K562 (cell line): ENCODE measurements around the gene LRTM1. TPM values are rescaled to one million over a fixed set of nuclear protein-coding genes. Genes with fewer than 3 reads are reported as not detected.

ENCODE experiments used
- ATAC-seq: fragments of 200-7000 bp; cut with Tn5 transposase; 3 replicates; pipeline ENCODE4 v1.9.1; 2020; ENCODE audit warnings: moderate library complexity
- BruUV-seq: library from RNA; stranded (reverse); fragments of 400-500 nt; replicated peaks from 2 replicates; lab custom pipeline; 2021; lab: Mats Ljungman, UMichigan
- CTCF ChIA-PET: fragments of 300-600 bp; formaldehyde crosslinking; extraction: SDS; loops from one replicate; lab custom pipeline; 2021; ENCODE audit warnings: low intra/inter-chr PET ratio; lab: Yijun Ruan, JAX
- POLR2A ChIA-PET: fragments of 300-600, 350-650 bp; sonication (Branson Sonifier 250); formaldehyde crosslinking; extraction: SDS; loops from one replicate; lab custom pipeline; 2021; ENCODE audit warnings: antibody characterized with exemption, inconsistent platforms; lab: Yijun Ruan, JAX
- DNase-seq, 4 experiments: peaks; one replicate each; pipeline versions ENCODE4 v3.0.0 to v3.0.0-alpha.2; 2011 to 2018; ENCODE audit warnings: low spot score in 3 of 4, mixed read lengths in 3 of 4; ENCODE audit errors: extremely low read depth in 1 of 4
- FAIRE-seq: peaks from 2 replicates; lab custom pipeline; 2011; peaks lifted over from hg19 to GRCh38; lab: Jason Lieb, UNC
- H2AFZ ChIP-seq: 2 replicates; pipeline ENCODE4 v1.6.0; 2011; ENCODE audit warnings: low read depth, low read length, control low read depth, inconsistent platforms
- H3K27ac ChIP-seq: fragments of 200-600 bp; 3 replicates; pipeline ENCODE4 v1.8.0; 2011; ENCODE audit warnings: low read depth, mild to moderate bottlenecking, control low read depth, inconsistent platforms, low read length, moderate library complexity, mixed read lengths; ENCODE audit errors: extremely low read depth
- H3K27me3 ChIP-seq, 2 experiments: fragments of 300-600 bp in 1 of 2; 2 replicates in 1 of 2; 3 replicates in 1 of 2; pipeline versions ENCODE4 v1.6.0 to v1.8.0; 2011; ENCODE audit warnings: inconsistent platforms in 2 of 2, low read length in 2 of 2, mild to moderate bottlenecking in 1 of 2, mixed read lengths in 1 of 2, moderate library complexity in 1 of 2; ENCODE audit not compliant: control insufficient read depth in 2 of 2, insufficient read depth in 2 of 2
- H3K36me3 ChIP-seq: fragments of 300-600 bp; 3 replicates; pipeline ENCODE4 v1.8.0; 2011; ENCODE audit warnings: mild to moderate bottlenecking, low read length, inconsistent platforms; ENCODE audit not compliant: control insufficient read depth, insufficient read depth
- H3K4me1 ChIP-seq, 2 experiments: fragments of 200-600 bp in 1 of 2; replicated peaks in 1 of 2; 2 replicates in 1 of 2; 3 replicates in 1 of 2; pipeline versions ENCODE4 v1.5.1 to v1.8.0; 2011; ENCODE audit warnings: inconsistent platforms in 2 of 2, low read length in 2 of 2, mild to moderate bottlenecking in 1 of 2, mixed read lengths in 1 of 2, moderate library complexity in 1 of 2; ENCODE audit not compliant: control insufficient read depth in 2 of 2, insufficient read depth in 2 of 2
- H3K4me2 ChIP-seq: 2 replicates; pipeline ENCODE4 v1.6.1; 2011; ENCODE audit warnings: low read length, control low read depth, inconsistent platforms, mixed read lengths; ENCODE audit not compliant: insufficient read depth
- H3K4me3 ChIP-seq: fragments of 200-600 bp; sonication (generic), shearing (Covaris generic); 2 replicates; pipeline ENCODE4 v1.5.1; 2016; ENCODE audit warnings: control low read depth, inconsistent platforms
- H3K79me2 ChIP-seq: fragments of 200-600 bp; 3 replicates; pipeline ENCODE4 v1.8.0; 2011; ENCODE audit warnings: low read length, inconsistent platforms; ENCODE audit not compliant: control insufficient read depth, insufficient read depth
- H3K9ac ChIP-seq, 2 experiments: 2 replicates each; pipeline versions ENCODE4 v1.6.0 to v1.6.1; 2011; ENCODE audit warnings: low read depth in 2 of 2, low read length in 2 of 2, control low read depth in 1 of 2, inconsistent platforms in 1 of 2, mild to moderate bottlenecking in 1 of 2, mixed read lengths in 1 of 2; ENCODE audit not compliant: insufficient read depth in 1 of 2
- H3K9me1 ChIP-seq: one replicate; pipeline ENCODE4 v1.6.0; 2011; ENCODE audit warnings: inconsistent platforms, mild to moderate bottlenecking, low read length, moderate library complexity; ENCODE audit not compliant: control insufficient read depth, insufficient read depth
- H3K9me3 ChIP-seq: replicated peaks from 2 replicates; pipeline ENCODE4 v1.5.1; 2011; ENCODE audit warnings: low read depth, low read length, inconsistent platforms; ENCODE audit not compliant: control insufficient read depth, insufficient read depth
- H4K20me1 ChIP-seq: replicated peaks from 2 replicates; pipeline ENCODE4 v1.6.1; 2011; ENCODE audit warnings: low read length, inconsistent platforms, mixed read lengths; ENCODE audit not compliant: control insufficient read depth, insufficient read depth
- ARID2 ChIP-seq: fragments of 450-650 bp; IDR thresholded peaks from 2 replicates; pipeline ENCODE4 v1.6.1; 2017; ENCODE audit warnings: antibody characterized with exemption, mild to moderate bottlenecking
- BRD9 ChIP-seq: fragments of 450-650 bp; IDR thresholded peaks from 2 replicates; pipeline ENCODE4 v1.6.1; 2018; ENCODE audit warnings: low read depth; ENCODE audit not compliant: partially characterized antibody
- CLOCK ChIP-seq: fragments of 250-450 bp; sonication (Bioruptor Pico); IDR thresholded peaks from 2 replicates; pipeline ENCODE4 v1.4.0; 2020; ENCODE audit warnings: mild to moderate bottlenecking, moderate library complexity, borderline replicate concordance
- HDAC8 ChIP-seq: fragments of 450-650 bp; IDR thresholded peaks from 2 replicates; pipeline ENCODE4 v1.6.1; 2016; ENCODE audit warnings: mild to moderate bottlenecking, missing genetic modification characterization, moderate library complexity, missing compliant biosample characterization
- MBD1 ChIP-seq: fragments of 250-450 bp; sonication (Bioruptor Pico); IDR thresholded peaks from 2 replicates; pipeline ENCODE4 v1.8.0; 2022; ENCODE audit warnings: inconsistent platforms
- MXI1 ChIP-seq: IDR thresholded peaks from 2 replicates; pipeline ENCODE4 v1.6.1; 2011; ENCODE audit warnings: low read depth, mild to moderate bottlenecking, improper control_type of control experiment, low read length
- NFE2 ChIP-seq: IDR thresholded peaks from 2 replicates; pipeline ENCODE4 v1.6.1; 2014; ENCODE audit warnings: antibody characterized with exemption, low read depth
- PHB2 ChIP-seq: fragments of 450-650 bp; IDR thresholded peaks from 2 replicates; pipeline ENCODE4 v1.6.1; 2017; ENCODE audit warnings: low read depth
- ZBTB1 ChIP-seq: sonication (generic); formaldehyde crosslinking; IDR thresholded peaks from 2 replicates; pipeline ENCODE4 v1.8.1; 2023; ENCODE audit warnings: missing genetic modification reagents, low read depth, mild to moderate bottlenecking, borderline replicate concordance
- ZFP36 ChIP-seq: fragments of 150-350 bp; IDR thresholded peaks from 2 replicates; pipeline ENCODE4 v1.6.1; 2018; ENCODE audit warnings: low read length, low read depth; ENCODE audit not compliant: partially characterized antibody
- ZFP91 ChIP-seq: sonication (generic); formaldehyde crosslinking; IDR thresholded peaks from 2 replicates; pipeline ENCODE4 v1.8.0; 2022; ENCODE audit warnings: mild to moderate bottlenecking, missing genetic modification reagents
- ZNF583 ChIP-seq: fragments of 250-450 bp; sonication (Bioruptor Pico); IDR thresholded peaks from 2 replicates; pipeline ENCODE4 v1.4.0; 2020
- ZNF764 ChIP-seq: fragments of 250-450 bp; sonication (Bioruptor Pico); IDR thresholded peaks from 2 replicates; pipeline ENCODE4 v1.4.0; 2020; ENCODE audit warnings: low read depth, mild to moderate bottlenecking, moderate library complexity
- ZNF830 ChIP-seq: fragments of 250-450 bp; sonication (Bioruptor Pico); IDR thresholded peaks from 2 replicates; pipeline ENCODE4 v1.5.0; 2021; ENCODE audit warnings: mild to moderate bottlenecking
- WGBS: fragments of 100-300 bp; shearing (Covaris generic); methylation state at CpG from one replicate; pipeline ENCODE4 v1.1.6; 2016; ENCODE audit warnings: low coverage, mixed read lengths; ENCODE audit not compliant: insufficient coverage; ENCODE audit errors: missing lambda C conversion rate; 5-methylcytosine and 5-hydroxymethylcytosine counted together
- in situ Hi-C: fragments of 300-500 bp; cut with MboI; formaldehyde crosslinking; loops from 4 replicates; pipeline ENCODE4 v1.15.0; 2018; ENCODE audit warnings: inconsistent platforms, mixed read lengths
- intact Hi-C: fragments of 100-400 bp; cut with micrococcal nuclease; formaldehyde crosslinking; loops from 2 replicates; pipeline ENCODE4 v1.14.2; 2022
- polyA plus RNA-seq, 8 experiments: library from polyadenylated mRNA; depleted of rRNA in 4 of 8; stranded (reverse) in 5 of 8; unstranded in 3 of 8; fragments of >200 nt; fragmentation: Nextera tagmentation in 2 of 8; fragmentation: Illumina TruSeq in 1 of 8; extraction: Ambion mirVana in 2 of 8; extraction: Trizol in 1 of 8; gene quantifications; 2 replicates each; pipeline versions ENCODE4 v1.2.1 to v1.2.3, GENCODE V29; 2011 to 2014; ENCODE audit warnings: inconsistent platforms in 1 of 8, missing spikeins in 1 of 8
- total RNA-seq, 7 experiments: library from RNA; depleted of rRNA in 6 of 7; stranded (reverse); fragments of >200 nt in 6 of 7; fragmentation: Illumina TruSeq in 2 of 7; extraction: Trizol in 2 of 7; gene quantifications; 2 replicates each; pipeline versions ENCODE4 v1.2.1 to v1.2.3, GENCODE V29; 2011 to 2021; ENCODE audit warnings: low replicate concordance in 1 of 7
- TF ChIP-seq, protein P1 (sequence below): IDR thresholded peaks from 2 replicates; pipeline ENCODE4 v1.6.1; 2012; ENCODE audit warnings: low read depth, low read length, improper control_type of control experiment, borderline replicate concordance

The LRTM1 gene
- total and polyA plus RNA-seq, 9 of the 15 experiments (the other 6 are each of a cell fraction or from before 2014, with no cell fraction given) = not detected

GRCh38 chr3:54931182-54931581 lies 3.3 kb upstream of the LRTM1 start (continued):
- TF ChIP-seq CLOCK (CRISPR knock-in tag) = no peak
- TF ChIP-seq PHB2 = no peak
- no peak for TF ChIP-seq NFE2
- no peak for TF ChIP-seq MXI1
- TF ChIP-seq ZNF830 (CRISPR knock-in tag) = no peak
- TF ChIP-seq, protein P1, sequence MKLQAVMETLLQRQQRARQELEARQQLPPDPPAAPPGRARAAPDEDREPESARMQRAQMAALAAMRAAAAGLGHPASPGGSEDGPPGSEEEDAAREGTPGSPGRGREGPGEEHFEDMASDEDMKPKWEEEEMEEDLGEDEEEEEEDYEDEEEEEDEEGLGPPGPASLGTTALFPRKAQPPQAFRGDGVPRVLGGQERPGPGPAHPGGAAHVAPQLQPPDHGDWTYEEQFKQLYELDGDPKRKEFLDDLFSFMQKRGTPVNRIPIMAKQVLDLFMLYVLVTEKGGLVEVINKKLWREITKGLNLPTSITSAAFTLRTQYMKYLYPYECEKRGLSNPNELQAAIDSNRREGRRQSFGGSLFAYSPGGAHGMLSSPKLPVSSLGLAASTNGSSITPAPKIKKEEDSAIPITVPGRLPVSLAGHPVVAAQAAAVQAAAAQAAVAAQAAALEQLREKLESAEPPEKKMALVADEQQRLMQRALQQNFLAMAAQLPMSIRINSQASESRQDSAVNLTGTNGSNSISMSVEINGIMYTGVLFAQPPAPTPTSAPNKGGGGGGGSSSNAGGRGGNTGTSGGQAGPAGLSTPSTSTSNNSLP = no peak

GRCh38 chr3:54918516-54918915 lies 9.3 kb downstream of the LRTM1 start:
- H3K27ac ChIP-seq = no peak overlapping the region
- H3K9ac ChIP-seq = no peak overlapping the region
- H4K20me1 ChIP-seq = no peaks in the 10 kb centered on the region
- no peaks in the 10 kb centered on the region; a peak in 1 of 5 replicates for H3K4me1 ChIP-seq
- intact Hi-C loops = no loop called here
- no peaks in the 10 kb centered on the region for H3K9me1 ChIP-seq
- ChIA-PET CTCF (interaction anchor here (0.6 kb wide), 1 partner anchor 1213 kb away, joined by 3 read pairs; no protein-coding TSS in a partner anchor), POLR2A (no interaction called here)
- no peak for ATAC-seq
- H2AFZ ChIP-seq = no peak overlapping the region
- no peak for DNase-seq
- H3K9me3 ChIP-seq = no peaks in the 10 kb centered on the region
- no peaks in the 10 kb centered on the region for H3K79me2 ChIP-seq
- BruUV-seq = no TSS peak
- in situ Hi-C loops = no loop called here
- H3K4me2 ChIP-seq = no peak overlapping the region
- no peaks in the 10 kb centered on the region for H3K36me3 ChIP-seq
- H3K4me3 ChIP-seq = no peak overlapping the region
- WGBS = 10% methylated on average over 12 of the region's 12 CpGs
- peaks cover 0 to 3% of the 10 kb centered on the region in 2 experiments; a peak in 1 of 5 replicates for H3K27me3 ChIP-seq
- no peak for FAIRE-seq
- TF ChIP-seq ZBTB1 (CRISPR knock-in tag) (no peak), ZFP36 (no peak), HDAC8 (tag) (no peak), ZNF764 (CRISPR knock-in tag) (no peak), MBD1 (CRISPR knock-in tag) (no peak), ARID2 (no peak), ZFP91 (CRISPR knock-in tag) (no peak), ZNF583 (CRISPR knock-in tag) (no peak), BRD9 (no peak)
